K562 (cell line): ENCODE measurements around the gene CEP78. TPM values are rescaled to one million over a fixed set of nuclear protein-coding genes. Genes with fewer than 3 reads are reported as not detected.

Experiments
- ATAC-seq: fragments of 200-7000 bp; cut with Tn5 transposase; 3 replicates; pipeline ENCODE4 v1.9.1; 2020; ENCODE audit warnings: moderate library complexity
- BruUV-seq: library from RNA; stranded (reverse); fragments of 400-500 nt; replicated peaks from 2 replicates; lab custom pipeline; 2021; lab: Mats Ljungman, UMichigan
- CTCF ChIA-PET: fragments of 300-600 bp; formaldehyde crosslinking; extraction: SDS; loops from one replicate; lab custom pipeline; 2021; ENCODE audit warnings: low intra/inter-chr PET ratio; lab: Yijun Ruan, JAX
- POLR2A ChIA-PET: fragments of 300-600, 350-650 bp; sonication (Branson Sonifier 250); formaldehyde crosslinking; extraction: SDS; loops from one replicate; lab custom pipeline; 2021; ENCODE audit warnings: antibody characterized with exemption, inconsistent platforms; lab: Yijun Ruan, JAX
- DNase-seq, 4 experiments: peaks; one replicate each; pipeline versions ENCODE4 v3.0.0 to v3.0.0-alpha.2; 2011 to 2018; ENCODE audit warnings: low spot score in 3 of 4, mixed read lengths in 3 of 4; ENCODE audit errors: extremely low read depth in 1 of 4
- FAIRE-seq: peaks from 2 replicates; lab custom pipeline; 2011; peaks lifted over from hg19 to GRCh38; lab: Jason Lieb, UNC
- H2AFZ ChIP-seq: 2 replicates; pipeline ENCODE4 v1.6.0; 2011; ENCODE audit warnings: low read depth, low read length, control low read depth, inconsistent platforms
- H3K27ac ChIP-seq: fragments of 200-600 bp; 3 replicates; pipeline ENCODE4 v1.8.0; 2011; ENCODE audit warnings: low read depth, mild to moderate bottlenecking, control low read depth, inconsistent platforms, low read length, moderate library complexity, mixed read lengths; ENCODE audit errors: extremely low read depth
- H3K27me3 ChIP-seq, 2 experiments: fragments of 300-600 bp in 1 of 2; 2 replicates in 1 of 2; 3 replicates in 1 of 2; pipeline versions ENCODE4 v1.6.0 to v1.8.0; 2011; ENCODE audit warnings: inconsistent platforms in 2 of 2, low read length in 2 of 2, mild to moderate bottlenecking in 1 of 2, mixed read lengths in 1 of 2, moderate library complexity in 1 of 2; ENCODE audit not compliant: control insufficient read depth in 2 of 2, insufficient read depth in 2 of 2
- H3K36me3 ChIP-seq: fragments of 300-600 bp; 3 replicates; pipeline ENCODE4 v1.8.0; 2011; ENCODE audit warnings: mild to moderate bottlenecking, low read length, inconsistent platforms; ENCODE audit not compliant: control insufficient read depth, insufficient read depth
- H3K4me1 ChIP-seq, 2 experiments: fragments of 200-600 bp in 1 of 2; replicated peaks in 1 of 2; 2 replicates in 1 of 2; 3 replicates in 1 of 2; pipeline versions ENCODE4 v1.5.1 to v1.8.0; 2011; ENCODE audit warnings: inconsistent platforms in 2 of 2, low read length in 2 of 2, mild to moderate bottlenecking in 1 of 2, mixed read lengths in 1 of 2, moderate library complexity in 1 of 2; ENCODE audit not compliant: control insufficient read depth in 2 of 2, insufficient read depth in 2 of 2
- H3K4me2 ChIP-seq: 2 replicates; pipeline ENCODE4 v1.6.1; 2011; ENCODE audit warnings: low read length, control low read depth, inconsistent platforms, mixed read lengths; ENCODE audit not compliant: insufficient read depth
- H3K4me3 ChIP-seq: fragments of 200-600 bp; sonication (generic), shearing (Covaris generic); 2 replicates; pipeline ENCODE4 v1.5.1; 2016; ENCODE audit warnings: control low read depth, inconsistent platforms
- H3K79me2 ChIP-seq: fragments of 200-600 bp; 3 replicates; pipeline ENCODE4 v1.8.0; 2011; ENCODE audit warnings: low read length, inconsistent platforms; ENCODE audit not compliant: control insufficient read depth, insufficient read depth
- H3K9ac ChIP-seq, 2 experiments: 2 replicates each; pipeline versions ENCODE4 v1.6.0 to v1.6.1; 2011; ENCODE audit warnings: low read depth in 2 of 2, low read length in 2 of 2, control low read depth in 1 of 2, inconsistent platforms in 1 of 2, mild to moderate bottlenecking in 1 of 2, mixed read lengths in 1 of 2; ENCODE audit not compliant: insufficient read depth in 1 of 2
- H3K9me1 ChIP-seq: one replicate; pipeline ENCODE4 v1.6.0; 2011; ENCODE audit warnings: inconsistent platforms, mild to moderate bottlenecking, low read length, moderate library complexity; ENCODE audit not compliant: control insufficient read depth, insufficient read depth
- H3K9me3 ChIP-seq: replicated peaks from 2 replicates; pipeline ENCODE4 v1.5.1; 2011; ENCODE audit warnings: low read depth, low read length, inconsistent platforms; ENCODE audit not compliant: control insufficient read depth, insufficient read depth
- H4K20me1 ChIP-seq: replicated peaks from 2 replicates; pipeline ENCODE4 v1.6.1; 2011; ENCODE audit warnings: low read length, inconsistent platforms, mixed read lengths; ENCODE audit not compliant: control insufficient read depth, insufficient read depth
- ARID1B ChIP-seq: fragments of 450-650 bp; IDR thresholded peaks from 2 replicates; pipeline ENCODE4 v1.6.1; 2016; ENCODE audit warnings: antibody characterized with exemption, mild to moderate bottlenecking, inconsistent platforms
- CBFA2T2 ChIP-seq: fragments of 450-650 bp; conservative IDR thresholded peaks from 2 replicates; pipeline ENCODE4 v1.6.1; 2017; ENCODE audit warnings: mild to moderate bottlenecking
- DPF2 ChIP-seq: fragments of 450-650 bp; IDR thresholded peaks from 2 replicates; pipeline ENCODE4 v1.6.1; 2016
- HLTF ChIP-seq: fragments of 450-650 bp; IDR thresholded peaks from 2 replicates; pipeline ENCODE4 v1.6.1; 2016
- NFIC ChIP-seq: fragments of 450-650 bp; IDR thresholded peaks from 2 replicates; pipeline ENCODE4 v1.6.1; 2017; ENCODE audit warnings: mild to moderate bottlenecking, inconsistent platforms
- POLR2G ChIP-seq: fragments of 200-400 bp; formaldehyde crosslinking; IDR thresholded peaks from 2 replicates; pipeline ENCODE4 v1.6.1; 2017; ENCODE audit warnings: low read depth, mild to moderate bottlenecking, antibody characterized with exemption, low read length, moderate library complexity
- STAT5A ChIP-seq: IDR thresholded peaks from 2 replicates; pipeline ENCODE4 v1.6.1; 2012; ENCODE audit warnings: low read length, inconsistent platforms, borderline replicate concordance
- TRIM24 ChIP-seq, 2 experiments: fragments of 450-650 bp; IDR thresholded peaks; 2 replicates each; pipeline ENCODE4 v1.6.1; 2016
- ZNF431 ChIP-seq: sonication (generic); formaldehyde crosslinking; IDR thresholded peaks from 2 replicates; pipeline ENCODE4 v1.8.0; 2022; ENCODE audit warnings: mild to moderate bottlenecking, missing genetic modification reagents
- ZNF583 ChIP-seq: fragments of 250-450 bp; sonication (Bioruptor Pico); IDR thresholded peaks from 2 replicates; pipeline ENCODE4 v1.4.0; 2020
- WGBS: fragments of 100-300 bp; shearing (Covaris generic); methylation state at CpG from one replicate; pipeline ENCODE4 v1.1.6; 2016; ENCODE audit warnings: low coverage, mixed read lengths; ENCODE audit not compliant: insufficient coverage; ENCODE audit errors: missing lambda C conversion rate; 5-methylcytosine and 5-hydroxymethylcytosine counted together
- in situ Hi-C: fragments of 300-500 bp; cut with MboI; formaldehyde crosslinking; loops from 4 replicates; pipeline ENCODE4 v1.15.0; 2018; ENCODE audit warnings: inconsistent platforms, mixed read lengths
- intact Hi-C: fragments of 100-400 bp; cut with micrococcal nuclease; formaldehyde crosslinking; loops from 2 replicates; pipeline ENCODE4 v1.14.2; 2022
- polyA plus RNA-seq, 8 experiments: library from polyadenylated mRNA; depleted of rRNA in 4 of 8; stranded (reverse) in 5 of 8; unstranded in 3 of 8; fragments of >200 nt; fragmentation: Nextera tagmentation in 2 of 8; fragmentation: Illumina TruSeq in 1 of 8; extraction: Ambion mirVana in 2 of 8; extraction: Trizol in 1 of 8; gene quantifications; 2 replicates each; pipeline versions ENCODE4 v1.2.1 to v1.2.3, GENCODE V29; 2011 to 2014; ENCODE audit warnings: inconsistent platforms in 1 of 8, missing spikeins in 1 of 8
- total RNA-seq, 7 experiments: library from RNA; depleted of rRNA in 6 of 7; stranded (reverse); fragments of >200 nt in 6 of 7; fragmentation: Illumina TruSeq in 2 of 7; extraction: Trizol in 2 of 7; gene quantifications; 2 replicates each; pipeline versions ENCODE4 v1.2.1 to v1.2.3, GENCODE V29; 2011 to 2021; ENCODE audit warnings: low replicate concordance in 1 of 7
- TF ChIP-seq, protein P1 (sequence below): fragments of 250-450 bp; sonication (Bioruptor Pico); IDR thresholded peaks from 2 replicates; pipeline ENCODE4 v1.5.0; 2020; ENCODE audit warnings: mild to moderate bottlenecking, borderline replicate concordance
- TF ChIP-seq, protein P2 (sequence below), 2 experiments: fragments of 450-650 bp; conservative IDR thresholded peaks; 2 replicates each; pipeline ENCODE4 v1.6.1; 2017; ENCODE audit warnings: mild to moderate bottlenecking in 2 of 2, moderate library complexity in 2 of 2
- TF ChIP-seq, protein P3 (sequence below): sonication (generic); formaldehyde crosslinking; IDR thresholded peaks from 2 replicates; pipeline ENCODE4 v1.9.0; 2022; ENCODE audit warnings: mild to moderate bottlenecking, missing genetic modification reagents

Gene CEP78
- total and polyA plus RNA-seq, 9 of the 15 experiments (the other 6 are each of a cell fraction or from before 2014, with no cell fraction given), result 3.5 to 26.0 (median 21.5) TPM

DNA sequence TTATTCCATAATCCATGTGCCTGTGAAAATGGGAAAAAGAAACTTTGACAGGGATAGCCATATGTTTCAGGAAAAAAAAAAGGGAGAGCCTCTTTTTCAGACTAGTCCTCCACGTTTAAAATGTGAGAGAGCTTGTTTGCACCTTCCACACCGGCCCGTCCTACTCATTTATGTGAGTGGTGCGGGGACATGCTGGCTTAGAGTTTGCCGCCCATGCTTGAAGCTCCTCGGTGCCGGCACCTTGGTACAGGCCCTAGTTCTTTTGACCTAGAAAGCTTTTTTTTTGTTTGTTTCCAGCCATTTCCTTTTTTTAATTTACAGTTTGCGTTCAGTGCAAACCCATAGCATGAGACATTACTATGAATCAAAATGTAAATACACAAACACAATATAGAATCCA lies 88.8 kb downstream of the CEP78 start:
- H3K27ac ChIP-seq, result no peak overlapping the region; the same call in 2 of the 3 replicates
- H3K9me1 ChIP-seq, result no peaks in the 10 kb centered on the region
- no peak overlapping the region for H3K4me2 ChIP-seq
- in situ Hi-C loops, result no loop called here
- H3K4me3 ChIP-seq, result no peak overlapping the region
- FAIRE-seq (no peak), DNase-seq (no peak), ATAC-seq (peak; percentile 22)
- ChIA-PET CTCF (no interaction called here), POLR2A (interaction anchor here (0.7 to 2.0 kb wide), 4 partner anchors 9 to 12 kb away, joined by 3 to 11 read pairs (median 6); no protein-coding TSS in a partner anchor)
- no peaks in the 10 kb centered on the region for H3K79me2 ChIP-seq
- peaks cover 0 to 15% of the 10 kb centered on the region in 2 experiments; a peak in 3 of 5 replicates for H3K4me1 ChIP-seq
- TF ChIP-seq ZNF431 (no peak), POLR2G (0 out of 2 replicates have a peak, but pooled peaks have one; percentile 10)
- no peaks in the 10 kb centered on the region for H3K27me3 ChIP-seq
- no peak overlapping the region for H2AFZ ChIP-seq
- no peaks in the 10 kb centered on the region for H3K9me3 ChIP-seq
- BruUV-seq, result no TSS peak
- H3K9ac ChIP-seq, result peak overlapping the region in 1 of 2 experiments; percentile 20; a peak in 1 of 4 replicates
- 88% methylated on average over 5 of the region's 8 CpGs for WGBS
- H4K20me1 ChIP-seq, result peaks cover 13% of the 10 kb centered on the region
- H3K36me3 ChIP-seq, result peaks cover 28% of the 10 kb centered on the region
- intact Hi-C loops, result no loop called here

DNA sequence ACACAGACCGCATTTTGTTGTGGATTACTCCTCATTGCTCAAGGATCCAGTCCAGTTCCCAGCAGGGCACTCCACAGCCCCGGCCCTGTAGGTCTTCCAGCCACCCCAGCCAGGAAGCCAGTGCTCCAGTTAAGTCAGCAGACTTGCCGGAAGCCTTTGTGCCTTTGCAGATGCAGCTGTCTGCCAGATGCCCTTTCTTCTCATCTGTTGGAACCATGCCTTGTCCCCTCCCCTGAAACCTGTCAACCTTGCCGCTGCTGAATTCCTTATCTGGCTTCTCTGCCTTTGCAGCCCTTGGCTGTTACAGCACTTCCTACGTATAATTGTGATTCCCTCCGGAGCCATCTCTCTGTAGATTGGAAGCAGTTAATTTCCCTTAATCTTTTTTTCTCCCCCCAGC lies 89.5 kb downstream of the CEP78 start:
- Histone ChIP-seq H3K4me1 (peaks cover 0 to 15% of the 10 kb centered on the region in 2 experiments; a peak in 3 of 5 replicates), H3K36me3 (peaks cover 23% of the 10 kb centered on the region), H3K4me2 (peak overlapping the region; percentile 25; the same call in 1 of the 2 replicates), H3K9me3 (no peaks in the 10 kb centered on the region), H4K20me1 (peaks cover 13% of the 10 kb centered on the region), H3K9me1 (no peaks in the 10 kb centered on the region), H3K9ac (peak overlapping the region in 1 of 2 experiments; percentile 20; a peak in 1 of 4 replicates), H3K4me3 (no peak overlapping the region), H3K79me2 (no peaks in the 10 kb centered on the region), H3K27me3 (no peaks in the 10 kb centered on the region), H3K27ac (peak overlapping the region; percentile 60; the same call in 2 of the 3 replicates), H2AFZ (0 out of 2 replicates have a peak overlapping the region, but pooled peaks have one; percentile 19)
- intact Hi-C loops, result no loop called here
- ChIA-PET POLR2A (interaction anchor here (0.7 to 2.0 kb wide), 4 partner anchors 10 to 13 kb away, joined by 3 to 11 read pairs (median 6); no protein-coding TSS in a partner anchor), CTCF (interaction anchor here (0.7 kb wide), 1 partner anchor 950 kb away, joined by 5 read pairs; no protein-coding TSS in a partner anchor)
- WGBS, result 11% methylated on average over 5 of the region's 6 CpGs
- DNase-seq (peak; percentile 14 to 82 (median 44)), ATAC-seq (peak; percentile 76), FAIRE-seq (peak; percentile 92)
- no TSS peak for BruUV-seq
- in situ Hi-C loops, result no loop called here
- TF ChIP-seq STAT5A (peak; percentile 57), ZNF583 (CRISPR knock-in tag) (no peak), ARID1B (peak; percentile 76), CBFA2T2 (peak; percentile 90), NFIC (peak; percentile 83), DPF2 (peak; percentile 59), TRIM24 (IDR thresholded peaks at IDR 0.05) (peak; percentile 70 to 71; a peak in 3 of 4 replicates), HLTF (no peak)
- TF ChIP-seq, protein P1, sequence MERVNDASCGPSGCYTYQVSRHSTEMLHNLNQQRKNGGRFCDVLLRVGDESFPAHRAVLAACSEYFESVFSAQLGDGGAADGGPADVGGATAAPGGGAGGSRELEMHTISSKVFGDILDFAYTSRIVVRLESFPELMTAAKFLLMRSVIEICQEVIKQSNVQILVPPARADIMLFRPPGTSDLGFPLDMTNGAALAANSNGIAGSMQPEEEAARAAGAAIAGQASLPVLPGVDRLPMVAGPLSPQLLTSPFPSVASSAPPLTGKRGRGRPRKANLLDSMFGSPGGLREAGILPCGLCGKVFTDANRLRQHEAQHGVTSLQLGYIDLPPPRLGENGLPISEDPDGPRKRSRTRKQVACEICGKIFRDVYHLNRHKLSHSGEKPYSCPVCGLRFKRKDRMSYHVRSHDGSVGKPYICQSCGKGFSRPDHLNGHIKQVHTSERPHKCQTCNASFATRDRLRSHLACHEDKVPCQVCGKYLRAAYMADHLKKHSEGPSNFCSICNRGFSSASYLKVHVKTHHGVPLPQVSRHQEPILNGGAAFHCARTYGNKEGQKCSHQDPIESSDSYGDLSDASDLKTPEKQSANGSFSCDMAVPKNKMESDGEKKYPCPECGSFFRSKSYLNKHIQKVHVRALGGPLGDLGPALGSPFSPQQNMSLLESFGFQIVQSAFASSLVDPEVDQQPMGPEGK (CRISPR knock-in tag), result no peak
- TF ChIP-seq, protein P2, sequence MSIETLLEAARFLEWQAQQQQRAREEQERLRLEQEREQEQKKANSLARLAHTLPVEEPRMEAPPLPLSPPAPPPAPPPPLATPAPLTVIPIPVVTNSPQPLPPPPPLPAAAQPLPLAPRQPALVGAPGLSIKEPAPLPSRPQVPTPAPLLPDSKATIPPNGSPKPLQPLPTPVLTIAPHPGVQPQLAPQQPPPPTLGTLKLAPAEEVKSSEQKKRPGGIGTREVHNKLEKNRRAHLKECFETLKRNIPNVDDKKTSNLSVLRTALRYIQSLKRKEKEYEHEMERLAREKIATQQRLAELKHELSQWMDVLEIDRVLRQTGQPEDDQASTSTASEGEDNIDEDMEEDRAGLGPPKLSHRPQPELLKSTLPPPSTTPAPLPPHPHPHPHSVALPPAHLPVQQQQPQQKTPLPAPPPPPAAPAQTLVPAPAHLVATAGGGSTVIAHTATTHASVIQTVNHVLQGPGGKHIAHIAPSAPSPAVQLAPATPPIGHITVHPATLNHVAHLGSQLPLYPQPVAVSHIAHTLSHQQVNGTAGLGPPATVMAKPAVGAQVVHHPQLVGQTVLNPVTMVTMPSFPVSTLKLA (conservative IDR thresholded peaks at IDR 0.05), result peak in 1 of 2 experiments; percentile 49; a peak in 1 of 4 replicates
- TF ChIP-seq, protein P3, sequence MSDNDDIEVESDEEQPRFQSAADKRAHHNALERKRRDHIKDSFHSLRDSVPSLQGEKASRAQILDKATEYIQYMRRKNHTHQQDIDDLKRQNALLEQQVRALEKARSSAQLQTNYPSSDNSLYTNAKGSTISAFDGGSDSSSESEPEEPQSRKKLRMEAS (CRISPR knock-in tag), result no peak
